OCI-LY7 (cell line): ENCODE measurements around the gene ANKRD13A. TPM values are rescaled to one million over a fixed set of nuclear protein-coding genes. Genes with fewer than 3 reads are reported as not detected.
"Not testable (repeated sequence)": the region's sequence is repeated elsewhere in the genome, so short reads cannot be mapped to it uniquely, and the experiment has no call there.

Experiments
- BruUV-seq: library from RNA; stranded (reverse); fragments of 400-500 nt; replicated peaks from 2 replicates; lab custom pipeline; 2021; lab: Mats Ljungman, UMichigan
- CTCF ChIA-PET: fragments of 300-600 bp; sonication (Branson Sonifier 250); formaldehyde crosslinking; loops from one replicate; lab custom pipeline; 2022; ENCODE audit warnings: antibody characterized with exemption; ENCODE audit not compliant: unreplicated experiment; lab: Charles Lee
- POLR2A ChIA-PET: fragments of 300-600 bp; sonication (Branson Sonifier 250); formaldehyde crosslinking; loops from one replicate; lab custom pipeline; 2022; ENCODE audit warnings: antibody characterized with exemption; lab: Charles Lee
- DNase-seq: peaks from one replicate; pipeline ENCODE4 v3.0.0-alpha.2; 2015; ENCODE audit warnings: low spot score
- H2AFZ ChIP-seq: fragments of 200-600 bp; sonication (generic), shearing (Covaris generic); 2 replicates; pipeline ENCODE4 v1.6.1; 2014; ENCODE audit warnings: mild to moderate bottlenecking, antibody characterized with exemption, low read length, moderate library complexity
- H3K27ac ChIP-seq: fragments of 200-600 bp; sonication (generic); 2 replicates; pipeline ENCODE4 v1.5.1; 2014; ENCODE audit warnings: mixed run types, low read depth, mild to moderate bottlenecking, moderate library complexity, low read length, inconsistent platforms; ENCODE audit not compliant: poor library complexity, severe bottlenecking
- H3K36me3 ChIP-seq: fragments of 200-600 bp; sonication (generic); 2 replicates; pipeline ENCODE4 v1.6.1; 2014; ENCODE audit warnings: mild to moderate bottlenecking, antibody characterized with exemption, low read length, moderate library complexity, mixed read lengths; ENCODE audit not compliant: insufficient read depth
- H3K4me1 ChIP-seq: fragments of 200-600 bp; sonication (generic); 2 replicates; pipeline ENCODE4 v1.5.1; 2014; ENCODE audit warnings: mild to moderate bottlenecking, low read length; ENCODE audit not compliant: insufficient read depth, poor library complexity, severe bottlenecking
- H3K4me2 ChIP-seq: fragments of 200-600 bp; sonication (generic); 2 replicates; pipeline ENCODE4 v1.6.1; 2014; ENCODE audit warnings: mild to moderate bottlenecking, low read length
- H3K4me3 ChIP-seq: fragments of 200-600 bp; sonication (generic); 2 replicates; pipeline ENCODE4 v1.5.1; 2014; ENCODE audit warnings: mild to moderate bottlenecking, low read depth, low read length; ENCODE audit not compliant: poor library complexity, severe bottlenecking
- H3K79me2 ChIP-seq: fragments of 200-600 bp; sonication (generic); 2 replicates; pipeline ENCODE4 v1.6.1; 2016; ENCODE audit warnings: low read depth, mild to moderate bottlenecking, low read length, moderate library complexity, mixed read lengths; ENCODE audit not compliant: insufficient read depth
- H3K9me2 ChIP-seq: fragments of 200-600 bp; sonication (generic); 2 replicates; pipeline ENCODE4 v1.6.1; 2016; ENCODE audit warnings: mild to moderate bottlenecking, low read length, mixed read lengths; ENCODE audit not compliant: insufficient read depth
- H3K9me3 ChIP-seq: fragments of 200-600 bp; sonication (generic); 2 replicates; pipeline ENCODE4 v1.6.1; 2014; ENCODE audit warnings: mild to moderate bottlenecking, mixed run types, low read length, mixed read lengths
- H4K20me1 ChIP-seq: fragments of 200-600 bp; sonication (generic); 2 replicates; pipeline ENCODE4 v1.6.1; 2014; ENCODE audit warnings: mild to moderate bottlenecking, antibody characterized with exemption, low read length, moderate library complexity, mixed read lengths; ENCODE audit not compliant: insufficient read depth
- EZH2phosphoT487 ChIP-seq: fragments of 200-600 bp; sonication (generic); IDR thresholded peaks from 2 replicates; pipeline ENCODE4 v1.6.1; 2018; ENCODE audit warnings: low read depth, borderline replicate concordance, mild to moderate bottlenecking, mixed run types, antibody characterized with exemption, low read length, moderate library complexity, mixed read lengths
- intact Hi-C: fragments of 100-400 bp; cut with micrococcal nuclease; formaldehyde crosslinking; loops from one replicate; pipeline ENCODE4 v1.10.0; 2022; ENCODE audit not compliant: unreplicated experiment
- total RNA-seq, 2 experiments: library from RNA; depleted of rRNA in 1 of 2; stranded (reverse); fragments of >200 nt in 1 of 2; shearing (Covaris generic) in 1 of 2; gene quantifications; 2 replicates each; pipeline ENCODE4 v1.2.3, GENCODE V29; 2014 to 2022
- TF ChIP-seq, protein P1 (sequence below): fragments of 200-600 bp; sonication (generic); conservative IDR thresholded peaks from 2 replicates; pipeline ENCODE4 v1.5.1; 2014; ENCODE audit warnings: mild to moderate bottlenecking, antibody characterized with exemption, low read length, moderate library complexity, mixed read lengths

ANKRD13A gene
- total RNA-seq, 2 experiments from 2014 or later = 140 to 216 TPM

DNA sequence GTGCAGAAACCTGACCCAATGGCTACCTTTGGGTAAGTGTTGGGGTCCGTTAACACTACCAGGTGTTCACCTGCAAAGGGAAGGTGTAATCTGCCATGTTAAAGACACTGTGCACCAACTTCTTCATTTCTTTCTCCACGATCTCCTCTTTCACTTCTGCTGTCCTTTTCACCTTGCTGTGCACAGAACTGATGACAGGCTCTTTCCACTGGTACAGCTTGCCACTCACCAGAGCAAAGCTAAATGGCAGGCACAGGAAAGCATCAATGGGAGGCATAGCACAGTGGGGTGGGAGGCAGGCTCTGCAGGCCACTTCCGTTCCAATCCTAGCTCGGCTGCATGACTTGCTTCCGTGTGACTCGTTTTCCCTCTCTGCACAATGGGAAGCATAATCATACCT, 51.7 kb downstream of the ANKRD13A start:
- Histone ChIP-seq H3K4me3 (peak overlapping the region; percentile 90), H3K4me2 (peak overlapping the region; percentile 92), H3K9me3 (no peaks in the 10 kb centered on the region), H3K4me1 (peaks cover 47% of the 10 kb centered on the region), H3K9me2 (no peaks in the 10 kb centered on the region), H2AFZ (peak overlapping the region; percentile 59), H3K79me2 (peaks cover 21% of the 10 kb centered on the region; the same call in 1 of the 2 replicates), H3K36me3 (peaks cover 7% of the 10 kb centered on the region; the same call in 1 of the 2 replicates), H4K20me1 (no peaks in the 10 kb centered on the region), H3K27ac (peak overlapping the region; percentile 98)
- intact Hi-C loops = no loop called here
- TF ChIP-seq EZH2phosphoT487 = no peak
- TF ChIP-seq, protein P1, sequence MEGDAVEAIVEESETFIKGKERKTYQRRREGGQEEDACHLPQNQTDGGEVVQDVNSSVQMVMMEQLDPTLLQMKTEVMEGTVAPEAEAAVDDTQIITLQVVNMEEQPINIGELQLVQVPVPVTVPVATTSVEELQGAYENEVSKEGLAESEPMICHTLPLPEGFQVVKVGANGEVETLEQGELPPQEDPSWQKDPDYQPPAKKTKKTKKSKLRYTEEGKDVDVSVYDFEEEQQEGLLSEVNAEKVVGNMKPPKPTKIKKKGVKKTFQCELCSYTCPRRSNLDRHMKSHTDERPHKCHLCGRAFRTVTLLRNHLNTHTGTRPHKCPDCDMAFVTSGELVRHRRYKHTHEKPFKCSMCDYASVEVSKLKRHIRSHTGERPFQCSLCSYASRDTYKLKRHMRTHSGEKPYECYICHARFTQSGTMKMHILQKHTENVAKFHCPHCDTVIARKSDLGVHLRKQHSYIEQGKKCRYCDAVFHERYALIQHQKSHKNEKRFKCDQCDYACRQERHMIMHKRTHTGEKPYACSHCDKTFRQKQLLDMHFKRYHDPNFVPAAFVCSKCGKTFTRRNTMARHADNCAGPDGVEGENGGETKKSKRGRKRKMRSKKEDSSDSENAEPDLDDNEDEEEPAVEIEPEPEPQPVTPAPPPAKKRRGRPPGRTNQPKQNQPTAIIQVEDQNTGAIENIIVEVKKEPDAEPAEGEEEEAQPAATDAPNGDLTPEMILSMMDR = no peak
- DNase-seq = peak; percentile 79
- BruUV-seq = no TSS peak
- ChIA-PET CTCF (no interaction called here), POLR2A (interaction anchor here (0.6 to 2.0 kb wide), 6 partner anchors 8 to 222 kb away, joined by 3 to 6 read pairs (median 3); partner anchors contain the start of gene ANKRD13A)

DNA sequence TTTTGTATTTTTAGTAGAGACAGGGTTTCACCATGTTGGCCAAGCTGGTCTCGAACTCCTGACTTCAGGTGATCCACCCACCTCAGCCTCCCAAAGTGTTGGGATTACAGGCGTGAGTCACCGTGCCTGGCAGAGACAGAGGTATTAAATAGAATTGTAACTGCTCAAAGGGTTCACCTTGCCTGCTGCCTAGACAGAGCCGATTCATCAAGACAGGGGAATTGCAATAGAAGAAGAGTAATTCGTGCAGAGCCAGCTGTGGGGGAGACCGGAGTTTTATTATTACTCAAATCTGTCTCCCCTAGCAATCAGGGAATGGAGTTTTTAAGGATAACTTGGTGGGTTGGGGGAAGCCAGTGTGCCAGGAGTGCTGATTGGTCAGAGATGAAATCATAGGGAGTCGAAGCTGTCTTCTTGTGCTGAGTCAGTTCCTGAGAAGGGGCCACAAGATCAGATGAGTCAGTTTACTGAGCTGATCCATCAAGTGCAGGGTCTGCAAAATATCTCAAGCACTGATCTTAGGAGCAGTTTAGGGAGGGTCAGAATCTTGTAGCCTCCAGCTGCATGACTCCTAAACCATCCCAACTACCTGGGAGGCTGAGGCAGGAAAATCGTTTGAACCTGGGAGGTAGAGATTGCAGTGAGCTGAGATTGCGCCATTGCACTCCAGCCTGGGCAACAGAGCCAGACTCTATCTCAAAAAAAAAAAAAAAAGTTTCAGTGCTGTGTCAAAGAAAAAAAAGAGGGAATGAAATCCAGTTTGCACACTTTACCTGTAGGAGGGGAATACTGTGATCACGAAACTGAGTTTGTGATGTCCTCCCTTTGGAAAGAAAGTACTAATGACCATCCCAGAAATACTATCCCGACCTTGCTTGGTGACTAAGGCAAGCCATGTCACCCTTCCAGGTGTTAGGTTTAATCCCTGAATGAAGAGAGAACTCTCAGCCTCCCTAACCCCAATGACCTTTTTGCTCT, 56.4 kb downstream of the ANKRD13A start:
- peaks cover 11% of the 10 kb centered on the region for H3K4me1 ChIP-seq
- H3K4me2 ChIP-seq, BruUV-seq, H3K27ac ChIP-seq, H3K4me3 ChIP-seq, H2AFZ ChIP-seq, DNase-seq, H3K9me3 ChIP-seq, H3K36me3 ChIP-seq, H4K20me1 ChIP-seq, intact Hi-C loops, H3K9me2 ChIP-seq, H3K79me2 ChIP-seq, CTCF ChIA-PET: not testable (repeated sequence)
- POLR2A ChIA-PET = interaction anchor here (0.9 kb wide), 1 partner anchor 11 kb away, joined by 3 read pairs; no protein-coding TSS in a partner anchor

DNA sequence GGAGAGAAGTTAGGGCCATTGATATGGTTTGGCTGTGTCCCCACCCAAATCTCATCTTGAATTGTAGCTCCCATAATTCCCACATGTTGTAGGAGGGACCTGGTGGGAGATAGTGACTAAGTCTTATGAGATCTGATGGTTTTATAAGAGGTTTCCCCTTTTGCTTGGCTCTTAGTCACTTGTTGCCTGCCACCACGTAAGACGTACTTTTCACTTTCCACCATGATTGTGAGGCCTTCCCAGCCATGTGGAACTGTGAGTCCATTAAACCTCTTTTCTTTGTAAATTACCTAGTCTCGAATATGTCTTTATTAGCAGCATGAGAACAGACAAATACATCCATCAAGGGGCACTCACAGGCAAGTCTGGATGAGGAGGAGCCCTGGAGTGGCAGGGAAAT, 57.4 kb downstream of the ANKRD13A start:
- H3K4me1 ChIP-seq, H3K4me2 ChIP-seq, H3K27ac ChIP-seq, H3K79me2 ChIP-seq, H3K36me3 ChIP-seq, BruUV-seq, intact Hi-C loops, H3K9me3 ChIP-seq, H3K4me3 ChIP-seq, DNase-seq, H4K20me1 ChIP-seq, H2AFZ ChIP-seq, H3K9me2 ChIP-seq, CTCF ChIA-PET: not testable (repeated sequence)
- POLR2A ChIA-PET = interaction anchor here (0.9 kb wide), 1 partner anchor 10 kb away, joined by 3 read pairs; no protein-coding TSS in a partner anchor
